ENCODE measurements around the gene C17orf75.

- TF ChIP-seq CTCF (conservative IDR thresholded peaks at IDR 0.05; ENCODE audit: low read length), result no peak
- TF ChIP-seq EZH2phosphoT487 (IDR thresholded peaks at IDR 0.05; ENCODE audit: borderline replicate concordance), result no peak
These were observed 14.1 kb downstream of the C17orf75 start for GRCh38 chr17:32327911-32328310.

All from Loucy (cell line).